Measurements from ENCODE around the gene NATD1. TPM values are rescaled to one million over a fixed set of nuclear protein-coding genes. Genes with fewer than 3 reads are reported as not detected.
"Not testable (repeated sequence)": the region's sequence is repeated elsewhere in the genome, so short reads cannot be mapped to it uniquely, and the experiment has no call there.

The NATD1 gene
- polyA plus RNA-seq, 1 donor = 6.9 TPM

DNA sequence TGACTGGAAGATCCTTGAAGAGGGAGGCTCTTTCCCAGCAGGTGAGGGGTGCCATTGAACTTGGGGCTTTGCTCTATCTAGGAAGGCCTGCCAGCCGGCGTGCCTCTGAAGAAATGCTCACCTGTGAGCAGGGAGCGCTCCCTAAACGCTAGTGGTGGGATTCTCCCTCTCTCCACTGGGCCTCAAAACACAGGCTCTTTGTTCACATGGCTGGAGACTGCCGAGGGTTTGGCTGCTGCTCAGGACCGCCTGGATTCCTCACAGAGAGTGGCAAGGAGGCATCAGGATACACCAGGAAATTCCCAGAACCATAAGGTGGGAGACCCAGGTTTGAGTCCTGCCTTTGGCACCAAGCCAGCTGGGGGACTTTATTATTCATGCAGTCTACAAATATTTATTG lies 21.7 kb downstream of the NATD1 start:
- no peak overlapping the region for H3K4me3 ChIP-seq (ENCODE audit: low read length)
- no peaks in the 10 kb centered on the region for H3K27me3 ChIP-seq (ENCODE audit: control insufficient read depth, insufficient read depth, low read length)
- H3K36me3 ChIP-seq (ENCODE audit: control insufficient read depth, insufficient read depth, low read length) = no peaks in the 10 kb centered on the region
- no peaks in the 10 kb centered on the region for H3K4me1 ChIP-seq (ENCODE audit: control insufficient read depth, insufficient read depth, low read length)
- no peaks in the 10 kb centered on the region for H3K9me3 ChIP-seq (ENCODE audit: control insufficient read depth, low read depth, low read length)
- no CpG with 5 or more reads among the region's 6 CpGs for WGBS (ENCODE audit: insufficient coverage, low lambda C conversion rate)
- DNase-seq = no peak
- H3K27ac ChIP-seq (ENCODE audit: low read length) = no peak overlapping the region

DNA sequence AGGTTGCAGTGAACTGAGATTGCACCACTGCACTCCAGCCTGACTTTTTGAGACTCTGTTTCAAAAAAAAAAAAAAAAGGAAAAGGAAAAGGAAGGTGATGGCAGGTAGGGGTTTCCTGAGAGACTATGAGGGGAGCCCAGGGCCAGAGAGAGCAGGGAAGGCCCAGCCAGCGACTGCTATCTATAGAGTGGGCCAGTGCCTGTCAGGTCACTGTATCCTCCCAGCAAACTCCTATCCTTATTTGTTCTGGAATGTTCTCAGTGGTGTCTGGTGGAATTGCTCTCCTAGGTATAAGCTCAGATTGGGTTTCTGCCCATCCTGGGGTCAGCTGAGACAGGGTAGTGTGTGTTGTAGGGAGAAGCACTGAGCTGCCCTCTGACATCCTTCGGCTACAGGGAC lies 24.4 kb downstream of the NATD1 start:
- no peaks in the 10 kb centered on the region for H3K4me1 ChIP-seq (ENCODE audit: control insufficient read depth, insufficient read depth, low read length)
- H3K36me3 ChIP-seq (ENCODE audit: control insufficient read depth, insufficient read depth, low read length) = no peaks in the 10 kb centered on the region
- no peaks in the 10 kb centered on the region for H3K27me3 ChIP-seq (ENCODE audit: control insufficient read depth, insufficient read depth, low read length)
- no peak overlapping the region for H3K4me3 ChIP-seq (ENCODE audit: low read length)
- no peak for DNase-seq
- WGBS (ENCODE audit: insufficient coverage, low lambda C conversion rate) = 100% methylated on average over 1 of the region's 2 CpGs
- no peaks in the 10 kb centered on the region for H3K9me3 ChIP-seq (ENCODE audit: control insufficient read depth, low read depth, low read length)
- no peak overlapping the region for H3K27ac ChIP-seq (ENCODE audit: low read length)

GRCh38 chr17:21228111-21228510 lies 25.1 kb downstream of the NATD1 start:
- no peaks in the 10 kb centered on the region for H3K36me3 ChIP-seq (ENCODE audit: control insufficient read depth, insufficient read depth, low read length)
- DNase-seq = no peak
- H3K4me1 ChIP-seq (ENCODE audit: control insufficient read depth, insufficient read depth, low read length) = no peaks in the 10 kb centered on the region
- H3K27ac ChIP-seq (ENCODE audit: low read length) = no peak overlapping the region
- no peaks in the 10 kb centered on the region for H3K27me3 ChIP-seq (ENCODE audit: control insufficient read depth, insufficient read depth, low read length)
- H3K4me3 ChIP-seq (ENCODE audit: low read length) = no peak overlapping the region
- no CpG with 5 or more reads among the region's 4 CpGs for WGBS (ENCODE audit: insufficient coverage, low lambda C conversion rate)
- no peaks in the 10 kb centered on the region for H3K9me3 ChIP-seq (ENCODE audit: control insufficient read depth, low read depth, low read length)

GRCh38 chr17:21227277-21227676 lies 25.9 kb downstream of the NATD1 start:
- H3K9me3 ChIP-seq (ENCODE audit: control insufficient read depth, low read depth, low read length); H3K4me1 ChIP-seq (ENCODE audit: control insufficient read depth, insufficient read depth, low read length); H3K4me3 ChIP-seq (ENCODE audit: low read length); H3K27ac ChIP-seq (ENCODE audit: low read length); H3K36me3 ChIP-seq (ENCODE audit: control insufficient read depth, insufficient read depth, low read length); DNase-seq; H3K27me3 ChIP-seq (ENCODE audit: control insufficient read depth, insufficient read depth, low read length): not testable (repeated sequence)
- WGBS (ENCODE audit: insufficient coverage, low lambda C conversion rate) = 80% methylated on average over 1 of the region's 11 CpGs

- 100% methylated on average over 1 of the region's 6 CpGs for WGBS (ENCODE audit: insufficient coverage, low lambda C conversion rate)
- Histone ChIP-seq H3K4me1 (ENCODE audit: control insufficient read depth, insufficient read depth, low read length) (no peaks in the 10 kb centered on the region), H3K36me3 (ENCODE audit: control insufficient read depth, insufficient read depth, low read length) (peaks cover 4% of the 10 kb centered on the region), H3K27ac (ENCODE audit: low read length) (no peak overlapping the region), H3K27me3 (ENCODE audit: control insufficient read depth, insufficient read depth, low read length) (no peaks in the 10 kb centered on the region), H3K9me3 (ENCODE audit: control insufficient read depth, low read depth, low read length) (no peaks in the 10 kb centered on the region), H3K4me3 (ENCODE audit: low read length) (no peak overlapping the region)
- DNase-seq = no peak
These were observed 30.1 kb downstream of the NATD1 start for GRCh38 chr17:21223086-21223485.

- WGBS (ENCODE audit: insufficient coverage, low lambda C conversion rate) = no CpG with 5 or more reads among the region's 3 CpGs
These were observed 34.3 kb downstream of the NATD1 start for GRCh38 chr17:21218831-21219380.

GRCh38 chr17:21218101-21218500 lies 35.1 kb downstream of the NATD1 start:
- no CpG with 5 or more reads among the region's 3 CpGs for WGBS (ENCODE audit: insufficient coverage, low lambda C conversion rate)
- Histone ChIP-seq H3K9me3 (ENCODE audit: control insufficient read depth, low read depth, low read length) (no peaks in the 10 kb centered on the region), H3K27ac (ENCODE audit: low read length) (no peak overlapping the region), H3K36me3 (ENCODE audit: control insufficient read depth, insufficient read depth, low read length) (peaks cover 4% of the 10 kb centered on the region), H3K27me3 (ENCODE audit: control insufficient read depth, insufficient read depth, low read length) (no peaks in the 10 kb centered on the region), H3K4me1 (ENCODE audit: control insufficient read depth, insufficient read depth, low read length) (peaks cover under 1% of the 10 kb centered on the region), H3K4me3 (ENCODE audit: low read length) (no peak overlapping the region)
- no peak for DNase-seq

More at GRCh38 chr17:21218831-21219380, 34.3 kb downstream of the NATD1 start:
- Histone ChIP-seq H3K4me3 (ENCODE audit: low read length) (no peak overlapping the region), H3K27ac (ENCODE audit: low read length) (no peak overlapping the region), H3K36me3 (ENCODE audit: control insufficient read depth, insufficient read depth, low read length) (peaks cover 4% of the 10 kb centered on the region), H3K4me1 (ENCODE audit: control insufficient read depth, insufficient read depth, low read length) (no peaks in the 10 kb centered on the region), H3K27me3 (ENCODE audit: control insufficient read depth, insufficient read depth, low read length) (no peaks in the 10 kb centered on the region), H3K9me3 (ENCODE audit: control insufficient read depth, low read depth, low read length) (no peaks in the 10 kb centered on the region)
- no peak for DNase-seq

- no CpG with 5 or more reads among the region's 1 CpG for WGBS (ENCODE audit: insufficient coverage, low lambda C conversion rate)
- Histone ChIP-seq H3K4me1 (ENCODE audit: control insufficient read depth, insufficient read depth, low read length) (peaks cover 7% of the 10 kb centered on the region), H3K4me3 (ENCODE audit: low read length) (no peak overlapping the region), H3K27me3 (ENCODE audit: control insufficient read depth, insufficient read depth, low read length) (no peaks in the 10 kb centered on the region), H3K36me3 (ENCODE audit: control insufficient read depth, insufficient read depth, low read length) (peaks cover 3% of the 10 kb centered on the region), H3K27ac (ENCODE audit: low read length) (no peak overlapping the region), H3K9me3 (ENCODE audit: control insufficient read depth, low read depth, low read length) (no peaks in the 10 kb centered on the region)
- DNase-seq = no peak
These were observed 35.9 kb downstream of the NATD1 start for GRCh38 chr17:21217346-21217745.

GRCh38 chr17:21215935-21216334 lies 37.3 kb downstream of the NATD1 start:
- H3K27me3 ChIP-seq (ENCODE audit: control insufficient read depth, insufficient read depth, low read length) = no peaks in the 10 kb centered on the region
- DNase-seq = no peak
- peaks cover 13% of the 10 kb centered on the region for H3K4me1 ChIP-seq (ENCODE audit: control insufficient read depth, insufficient read depth, low read length)
- no peaks in the 10 kb centered on the region for H3K9me3 ChIP-seq (ENCODE audit: control insufficient read depth, low read depth, low read length)
- no CpG with 5 or more reads among the region's 6 CpGs for WGBS (ENCODE audit: insufficient coverage, low lambda C conversion rate)
- H3K27ac ChIP-seq (ENCODE audit: low read length) = no peak overlapping the region
- no peak overlapping the region for H3K4me3 ChIP-seq (ENCODE audit: low read length)
- H3K36me3 ChIP-seq (ENCODE audit: control insufficient read depth, insufficient read depth, low read length) = peaks cover 4% of the 10 kb centered on the region

GRCh38 chr17:21214777-21215541 lies 38.3 kb downstream of the NATD1 start:
- Histone ChIP-seq H3K9me3 (ENCODE audit: control insufficient read depth, low read depth, low read length) (no peaks in the 10 kb centered on the region), H3K27me3 (ENCODE audit: control insufficient read depth, insufficient read depth, low read length) (no peaks in the 10 kb centered on the region), H3K27ac (ENCODE audit: low read length) (peak overlapping the region; percentile 85), H3K36me3 (ENCODE audit: control insufficient read depth, insufficient read depth, low read length) (peaks cover 13% of the 10 kb centered on the region), H3K4me1 (ENCODE audit: control insufficient read depth, insufficient read depth, low read length) (peaks cover 13% of the 10 kb centered on the region), H3K4me3 (ENCODE audit: low read length) (peak overlapping the region; percentile 98)
- DNase-seq = no peak
- 20% methylated on average over 1 of the region's 23 CpGs for WGBS (ENCODE audit: insufficient coverage, low lambda C conversion rate)

Data from large intestine (tissue), 3 donors.